Panc1 (cell line): ENCODE measurements around the gene TLDC2. TPM values are rescaled to one million over a fixed set of nuclear protein-coding genes. Genes with fewer than 3 reads are reported as not detected.
A peak's percentile ranks its signal among the peaks of the same experiment; 100 is the strongest.

Experiments
- ATAC-seq: fragments of 200-7000 bp; cut with Tn5 transposase; 2 replicates; pipeline ENCODE4 v1.9.1; 2020; ENCODE audit warnings: mild to moderate bottlenecking, moderate library complexity
- BruUV-seq: library from RNA; stranded (reverse); fragments of 400-500 nt; replicated peaks from 2 replicates; lab custom pipeline; 2021; lab: Mats Ljungman, UMichigan
- CTCF ChIA-PET: fragments of 300-600 bp; sonication (Branson Sonifier 250); formaldehyde crosslinking; loops from one replicate; lab custom pipeline; 2022; ENCODE audit warnings: antibody characterized with exemption; lab: Charles Lee
- POLR2A ChIA-PET: fragments of 300-600 bp; sonication (Branson Sonifier 250); formaldehyde crosslinking; loops from one replicate; lab custom pipeline; 2022; ENCODE audit warnings: antibody characterized with exemption; lab: Charles Lee
- DNase-seq: peaks from one replicate; pipeline ENCODE4 v3.0.0-alpha.2; 2010; ENCODE audit warnings: low read depth, low spot score
- H3K27ac ChIP-seq: 2 replicates; pipeline ENCODE4 v1.5.1; 2011; ENCODE audit warnings: mild to moderate bottlenecking, low read length, inconsistent platforms
- H3K27me3 ChIP-seq: fragments of 200-500 bp; sonication (Bioruptor generic); 2 replicates; pipeline ENCODE4 v1.6.0; 2014; ENCODE audit warnings: low read length, inconsistent platforms; ENCODE audit not compliant: control insufficient read depth, insufficient read depth
- H3K36me3 ChIP-seq: fragments of 200-500 bp; sonication (Bioruptor generic); 2 replicates; pipeline ENCODE4 v1.5.1; 2014; ENCODE audit warnings: inconsistent platforms, mild to moderate bottlenecking, low read length, moderate library complexity; ENCODE audit not compliant: control insufficient read depth, insufficient read depth
- H3K4me1 ChIP-seq: 2 replicates; pipeline ENCODE4 v1.5.1; 2011; ENCODE audit warnings: inconsistent platforms, mild to moderate bottlenecking, low read length, moderate library complexity; ENCODE audit not compliant: control insufficient read depth, insufficient read depth
- H3K4me3 ChIP-seq, 2 experiments: 2 replicates each; pipeline ENCODE4 v1.5.1; 2011 to 2012; ENCODE audit warnings: low read depth in 2 of 2, low read length in 2 of 2, mild to moderate bottlenecking in 2 of 2, inconsistent platforms in 1 of 2, moderate library complexity in 1 of 2
- H3K9me3 ChIP-seq: fragments of 200-500 bp; sonication (Bioruptor generic); 2 replicates; pipeline ENCODE4 v1.5.1; 2014; ENCODE audit warnings: low read depth, mild to moderate bottlenecking, inconsistent platforms, low read length, moderate library complexity; ENCODE audit not compliant: control insufficient read depth, insufficient read depth
- POLR2AphosphoS5 ChIP-seq: IDR thresholded peaks from 2 replicates; pipeline ENCODE4 v1.6.1; 2012; ENCODE audit warnings: mild to moderate bottlenecking, low read depth, low read length, moderate library complexity
- SIN3A ChIP-seq: IDR thresholded peaks from 2 replicates; pipeline ENCODE4 v1.6.1; 2012; ENCODE audit warnings: low read depth, mild to moderate bottlenecking, low read length, moderate library complexity, borderline replicate concordance; ENCODE audit not compliant: insufficient read depth
- TCF7L2 ChIP-seq: IDR thresholded peaks from 2 replicates; pipeline ENCODE4 v1.6.1; 2011; ENCODE audit warnings: mild to moderate bottlenecking, low read depth, low read length, inconsistent platforms
- in situ Hi-C: cut with HindIII; loops from 2 replicates; pipeline ENCODE4 v1.10.0; 2016; ENCODE audit warnings: low sequenced_read_pairs, low pct_unique_long_range_greater_than_20kb
- intact Hi-C: fragments of 100-400 bp; cut with micrococcal nuclease; formaldehyde crosslinking; loops from one replicate; pipeline ENCODE4 v1.10.0; 2022; ENCODE audit not compliant: unreplicated experiment
- total RNA-seq: library from RNA; stranded (reverse); gene quantifications from one replicate; pipeline ENCODE4 v1.2.1, GENCODE V29; 2021; ENCODE audit not compliant: unreplicated experiment
- TF ChIP-seq, protein P1 (sequence below): fragments of 450-650 bp; IDR thresholded peaks from 2 replicates; pipeline ENCODE4 v1.5.1; 2017; ENCODE audit warnings: mild to moderate bottlenecking
- TF ChIP-seq, protein P2 (sequence below), 2 experiments: IDR thresholded peaks; 2 replicates each; pipeline ENCODE4 v1.6.1; 2011 to 2012; ENCODE audit warnings: low read depth in 2 of 2, control low read depth in 1 of 2, low read length in 1 of 2, mild to moderate bottlenecking in 1 of 2, moderate library complexity in 1 of 2; ENCODE audit not compliant: insufficient read depth in 1 of 2

TLDC2 gene
- total RNA-seq, 1 experiment from 2014 or later = not detected

DNA sequence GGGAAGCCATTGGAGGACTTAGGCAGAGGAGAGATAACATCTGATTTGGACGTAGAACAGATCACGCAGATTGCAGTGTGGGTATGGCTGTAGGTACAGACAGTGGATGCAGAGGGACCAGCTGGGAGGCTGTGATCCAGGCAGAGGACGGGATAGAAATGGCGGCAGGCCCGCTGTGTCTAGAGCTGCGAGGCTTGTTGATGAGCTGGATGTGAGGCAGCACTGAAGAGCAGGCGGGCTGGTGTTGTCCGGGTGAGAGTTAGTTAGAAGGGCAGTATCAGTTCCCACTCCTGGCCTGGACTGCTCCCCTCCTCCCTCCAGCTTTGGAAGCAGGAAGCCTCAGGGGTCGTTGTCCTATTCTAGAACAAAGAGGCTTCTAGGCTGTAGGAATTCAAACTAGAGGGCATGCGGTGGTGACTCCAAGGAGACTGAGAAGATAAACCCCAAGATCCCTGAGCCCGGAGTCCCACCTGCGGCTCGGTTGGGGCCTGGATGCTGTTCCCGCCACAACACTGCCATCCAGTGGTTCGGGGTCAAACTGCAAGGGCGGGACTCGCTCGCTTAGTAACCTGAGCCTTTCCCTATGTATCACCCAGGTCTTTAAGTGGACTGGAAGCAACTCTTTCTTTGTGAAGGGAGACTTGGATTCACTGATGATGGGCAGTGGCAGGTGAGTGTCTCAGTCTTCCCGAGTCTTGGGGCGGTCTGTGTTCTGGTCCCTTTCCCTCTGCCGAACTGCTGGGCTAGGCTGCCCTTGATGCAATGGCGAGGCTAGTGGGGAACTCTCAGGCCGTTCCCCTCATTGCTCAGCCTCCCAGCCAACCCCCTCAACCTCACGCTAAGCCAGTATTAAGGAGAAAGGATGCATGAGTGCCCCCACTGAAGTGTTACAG is 11.2 kb downstream of the TLDC2 start:
- H3K4me3 ChIP-seq = peak overlapping the region in 1 of 2 experiments; percentile 40; a peak in 2 of 4 replicates
- no peaks in the 10 kb centered on the region for H3K36me3 ChIP-seq
- peak; percentile 71 for DNase-seq
- no peaks in the 10 kb centered on the region; the same call in 1 of the 2 replicates for H3K4me1 ChIP-seq
- ChIA-PET POLR2A (no interaction called here), CTCF (interaction anchor here (0.6 to 1.0 kb wide), 6 partner anchors 33 to 373 kb away, joined by 3 to 6 read pairs (median 4); no protein-coding TSS in a partner anchor)
- BruUV-seq = no TSS peak
- intact Hi-C loops = no loop called here
- H3K27me3 ChIP-seq = no peaks in the 10 kb centered on the region
- H3K27ac ChIP-seq = no peak overlapping the region
- peak; percentile 96 for ATAC-seq
- no peaks in the 10 kb centered on the region for H3K9me3 ChIP-seq
- in situ Hi-C loops = no loop called here
- TF ChIP-seq, protein P1, sequence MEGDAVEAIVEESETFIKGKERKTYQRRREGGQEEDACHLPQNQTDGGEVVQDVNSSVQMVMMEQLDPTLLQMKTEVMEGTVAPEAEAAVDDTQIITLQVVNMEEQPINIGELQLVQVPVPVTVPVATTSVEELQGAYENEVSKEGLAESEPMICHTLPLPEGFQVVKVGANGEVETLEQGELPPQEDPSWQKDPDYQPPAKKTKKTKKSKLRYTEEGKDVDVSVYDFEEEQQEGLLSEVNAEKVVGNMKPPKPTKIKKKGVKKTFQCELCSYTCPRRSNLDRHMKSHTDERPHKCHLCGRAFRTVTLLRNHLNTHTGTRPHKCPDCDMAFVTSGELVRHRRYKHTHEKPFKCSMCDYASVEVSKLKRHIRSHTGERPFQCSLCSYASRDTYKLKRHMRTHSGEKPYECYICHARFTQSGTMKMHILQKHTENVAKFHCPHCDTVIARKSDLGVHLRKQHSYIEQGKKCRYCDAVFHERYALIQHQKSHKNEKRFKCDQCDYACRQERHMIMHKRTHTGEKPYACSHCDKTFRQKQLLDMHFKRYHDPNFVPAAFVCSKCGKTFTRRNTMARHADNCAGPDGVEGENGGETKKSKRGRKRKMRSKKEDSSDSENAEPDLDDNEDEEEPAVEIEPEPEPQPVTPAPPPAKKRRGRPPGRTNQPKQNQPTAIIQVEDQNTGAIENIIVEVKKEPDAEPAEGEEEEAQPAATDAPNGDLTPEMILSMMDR = peak; percentile 96
- TF ChIP-seq, protein P2, sequence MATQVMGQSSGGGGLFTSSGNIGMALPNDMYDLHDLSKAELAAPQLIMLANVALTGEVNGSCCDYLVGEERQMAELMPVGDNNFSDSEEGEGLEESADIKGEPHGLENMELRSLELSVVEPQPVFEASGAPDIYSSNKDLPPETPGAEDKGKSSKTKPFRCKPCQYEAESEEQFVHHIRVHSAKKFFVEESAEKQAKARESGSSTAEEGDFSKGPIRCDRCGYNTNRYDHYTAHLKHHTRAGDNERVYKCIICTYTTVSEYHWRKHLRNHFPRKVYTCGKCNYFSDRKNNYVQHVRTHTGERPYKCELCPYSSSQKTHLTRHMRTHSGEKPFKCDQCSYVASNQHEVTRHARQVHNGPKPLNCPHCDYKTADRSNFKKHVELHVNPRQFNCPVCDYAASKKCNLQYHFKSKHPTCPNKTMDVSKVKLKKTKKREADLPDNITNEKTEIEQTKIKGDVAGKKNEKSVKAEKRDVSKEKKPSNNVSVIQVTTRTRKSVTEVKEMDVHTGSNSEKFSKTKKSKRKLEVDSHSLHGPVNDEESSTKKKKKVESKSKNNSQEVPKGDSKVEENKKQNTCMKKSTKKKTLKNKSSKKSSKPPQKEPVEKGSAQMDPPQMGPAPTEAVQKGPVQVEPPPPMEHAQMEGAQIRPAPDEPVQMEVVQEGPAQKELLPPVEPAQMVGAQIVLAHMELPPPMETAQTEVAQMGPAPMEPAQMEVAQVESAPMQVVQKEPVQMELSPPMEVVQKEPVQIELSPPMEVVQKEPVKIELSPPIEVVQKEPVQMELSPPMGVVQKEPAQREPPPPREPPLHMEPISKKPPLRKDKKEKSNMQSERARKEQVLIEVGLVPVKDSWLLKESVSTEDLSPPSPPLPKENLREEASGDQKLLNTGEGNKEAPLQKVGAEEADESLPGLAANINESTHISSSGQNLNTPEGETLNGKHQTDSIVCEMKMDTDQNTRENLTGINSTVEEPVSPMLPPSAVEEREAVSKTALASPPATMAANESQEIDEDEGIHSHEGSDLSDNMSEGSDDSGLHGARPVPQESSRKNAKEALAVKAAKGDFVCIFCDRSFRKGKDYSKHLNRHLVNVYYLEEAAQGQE (IDR thresholded peaks at IDR 0.05; ENCODE audit: insufficient read depth in 1 of 2, low read depth in 2 of 2, low read length in 1 of 2) = no peak
- TF ChIP-seq POLR2AphosphoS5 = no peak
- TF ChIP-seq TCF7L2 = no peak
- TF ChIP-seq SIN3A = no peak

GRCh38 chr20:36887752-36888090 is 11.8 kb downstream of the TLDC2 start:
- DNase-seq (no peak), ATAC-seq (no peak)
- Histone ChIP-seq H3K4me1 (no peaks in the 10 kb centered on the region; the same call in 1 of the 2 replicates), H3K27me3 (no peaks in the 10 kb centered on the region), H3K4me3 (no peak overlapping the region), H3K27ac (no peak overlapping the region), H3K36me3 (no peaks in the 10 kb centered on the region), H3K9me3 (no peaks in the 10 kb centered on the region)
- in situ Hi-C loops = no loop called here
- TF ChIP-seq, protein P1 = no peak
- TF ChIP-seq POLR2AphosphoS5 = no peak
- TF ChIP-seq, protein P2 (IDR thresholded peaks at IDR 0.05; ENCODE audit: insufficient read depth in 1 of 2, low read depth in 2 of 2, low read length in 1 of 2) = no peak
- TF ChIP-seq TCF7L2 = no peak
- TF ChIP-seq SIN3A = no peak
- ChIA-PET POLR2A (no interaction called here), CTCF (interaction anchor here (0.6 kb wide), 1 partner anchor 124 kb away, joined by 6 read pairs; no protein-coding TSS in a partner anchor)
- intact Hi-C loops = no loop called here
- BruUV-seq = no TSS peak
